GM23338 (cell line): ENCODE measurements around the gene RET. TPM values are rescaled to one million over a fixed set of nuclear protein-coding genes. Genes with fewer than 3 reads are reported as not detected.

Experiments used
- ATAC-seq: fragments of 200-7000 bp; cut with Tn5 transposase; 3 replicates; pipeline ENCODE4 v1.9.1; 2020
- DNase-seq: peaks from one replicate; pipeline ENCODE4 v3.0.0-alpha.2; 2015; ENCODE audit warnings: low spot score
- H2AFZ ChIP-seq: fragments of 200-600 bp; sonication (generic); 2 replicates; pipeline ENCODE4 v1.8.0; 2016; ENCODE audit warnings: antibody characterized with exemption, mild to moderate bottlenecking, moderate library complexity
- H3F3A ChIP-seq: fragments of 200-600 bp; sonication (generic); replicated peaks from 2 replicates; pipeline ENCODE4 v1.8.0; 2017; ENCODE audit warnings: antibody characterized with exemption, mixed run types, low read depth
- H3K27ac ChIP-seq: fragments of 200-600 bp; sonication (generic); 2 replicates; pipeline ENCODE4 v1.6.1; 2016; ENCODE audit warnings: low read depth
- H3K27me3 ChIP-seq: fragments of 200-600 bp; sonication (generic); 2 replicates; pipeline ENCODE4 v1.8.0; 2016; ENCODE audit warnings: mild to moderate bottlenecking, mixed run types, moderate library complexity; ENCODE audit not compliant: insufficient read depth
- H3K36me3 ChIP-seq: fragments of 200-600 bp; sonication (generic); 2 replicates; pipeline ENCODE4 v1.8.0; 2016; ENCODE audit warnings: mild to moderate bottlenecking; ENCODE audit not compliant: insufficient read depth
- H3K4me1 ChIP-seq: fragments of 200-600 bp; sonication (generic); 2 replicates; pipeline ENCODE4 v1.8.0; 2016; ENCODE audit warnings: mild to moderate bottlenecking, moderate library complexity; ENCODE audit not compliant: insufficient read depth
- H3K4me2 ChIP-seq: fragments of 200-600 bp; sonication (generic); 2 replicates; pipeline ENCODE4 v1.7.1; 2017; ENCODE audit warnings: mixed run types
- H3K4me3 ChIP-seq: fragments of 200-600 bp; sonication (generic); 2 replicates; pipeline ENCODE4 v1.6.1; 2016; ENCODE audit warnings: mixed run types
- H3K79me2 ChIP-seq: fragments of 200-600 bp; sonication (generic); replicated peaks from 2 replicates; pipeline ENCODE4 v1.8.0; 2017; ENCODE audit warnings: mild to moderate bottlenecking; ENCODE audit not compliant: insufficient read depth
- H3K9me2 ChIP-seq: fragments of 200-600 bp; sonication (generic); 2 replicates; pipeline ENCODE4 v1.8.0; 2017; ENCODE audit not compliant: insufficient read depth
- H4K20me1 ChIP-seq: fragments of 200-600 bp; sonication (generic); replicated peaks from 2 replicates; pipeline ENCODE4 v1.8.0; 2017; ENCODE audit warnings: mild to moderate bottlenecking; ENCODE audit not compliant: insufficient read depth
- H3K27ac Mint-ChIP-seq: 2 replicates; pipeline ENCODE4 v1.8.0; 2020; ENCODE audit warnings: inconsistent platforms, mild to moderate bottlenecking, moderate library complexity, mixed read lengths
- H3K27me3 Mint-ChIP-seq: 3 replicates; pipeline ENCODE4 v1.8.0; 2022; ENCODE audit warnings: low read depth, mild to moderate bottlenecking, moderate library complexity, mixed read lengths, inconsistent platforms; ENCODE audit not compliant: insufficient read depth, poor library complexity
- H3K36me3 Mint-ChIP-seq: 3 replicates; pipeline ENCODE4 v1.8.0; 2021; ENCODE audit warnings: low read depth, mild to moderate bottlenecking, inconsistent platforms, moderate library complexity, mixed read lengths
- H3K4me1 Mint-ChIP-seq: 3 replicates; pipeline ENCODE4 v1.8.0; 2020; ENCODE audit warnings: mild to moderate bottlenecking, inconsistent platforms, mixed read lengths
- H3K4me3 Mint-ChIP-seq: 3 replicates; pipeline ENCODE4 v1.8.0; 2021; ENCODE audit warnings: moderate library complexity, mild to moderate bottlenecking, inconsistent platforms, mixed read lengths
- H3K9me3 Mint-ChIP-seq: 3 replicates; pipeline ENCODE4 v1.8.0; 2020; ENCODE audit warnings: moderate library complexity, mild to moderate bottlenecking, inconsistent platforms, mixed read lengths
- CREB1 ChIP-seq: fragments of 250-450 bp; sonication (Bioruptor Pico); IDR thresholded peaks from 2 replicates; pipeline ENCODE4 v1.5.0; 2020; ENCODE audit warnings: low read depth, mild to moderate bottlenecking, moderate library complexity
- EZH2 ChIP-seq: fragments of 200-600 bp; sonication (generic); IDR thresholded peaks from one replicate; pipeline ENCODE4 v1.8.0; 2017; ENCODE audit warnings: antibody characterized with exemption, mild to moderate bottlenecking, low read depth; ENCODE audit not compliant: unreplicated experiment
- EZH2phosphoT487 ChIP-seq: fragments of 200-600 bp; sonication (generic); IDR thresholded peaks from one replicate; pipeline ENCODE4 v1.8.1; 2018; ENCODE audit warnings: antibody characterized with exemption; ENCODE audit not compliant: unreplicated experiment
- JUNB ChIP-seq: IDR thresholded peaks from one replicate; pipeline ENCODE4 v1.6.1; 2016; ENCODE audit warnings: antibody characterized with exemption; ENCODE audit not compliant: unreplicated experiment
- NANOG ChIP-seq: IDR thresholded peaks from 2 replicates; pipeline ENCODE4 v1.6.1; 2016; ENCODE audit warnings: antibody characterized with exemption, borderline replicate concordance
- STAT1 ChIP-seq: IDR thresholded peaks from one replicate; pipeline ENCODE4 v1.6.1; 2016; ENCODE audit warnings: antibody characterized with exemption; ENCODE audit not compliant: unreplicated experiment
- ZNF114 ChIP-seq: fragments of 250-450 bp; sonication (Bioruptor Pico); IDR thresholded peaks from 2 replicates; pipeline ENCODE4 v1.5.0; 2020; ENCODE audit warnings: mild to moderate bottlenecking, moderate library complexity
- ZNF331 ChIP-seq: fragments of 250-450 bp; sonication (Bioruptor Pico); IDR thresholded peaks from 2 replicates; pipeline ENCODE4 v1.5.0; 2020; ENCODE audit warnings: low read depth, mild to moderate bottlenecking, moderate library complexity
- polyA plus RNA-seq: library from polyadenylated mRNA; unstranded; fragments of >200 nt; fragmentation: Nextera tagmentation; extraction: Ambion mirVana; gene quantifications from 2 replicates; pipeline ENCODE4 v1.2.1, GENCODE V29; 2016
- total RNA-seq: library from RNA; depleted of rRNA; stranded (reverse); fragments of >200 nt; shearing (Covaris generic); gene quantifications from 2 replicates; pipeline ENCODE4 v1.2.3, GENCODE V29; 2014
- TF ChIP-seq, protein P1 (sequence below), 2 experiments: fragments of 200-600 bp in 1 of 2; sonication (generic) in 1 of 2; conservative IDR thresholded peaks; 2 replicates each; pipeline versions ENCODE4 v1.5.1 to v1.6.1; 2016 to 2017; ENCODE audit warnings: antibody characterized with exemption in 2 of 2, low read depth in 2 of 2, mild to moderate bottlenecking in 2 of 2, moderate library complexity in 1 of 2
- TF ChIP-seq, protein P2 (sequence below): IDR thresholded peaks from 2 replicates; pipeline ENCODE4 v1.6.1; 2016; ENCODE audit warnings: antibody characterized with exemption
- TF ChIP-seq, protein P3 (sequence below): fragments of 250-450 bp; sonication (Bioruptor Pico); IDR thresholded peaks from 2 replicates; pipeline ENCODE4 v1.5.0; 2020; ENCODE audit warnings: mild to moderate bottlenecking, moderate library complexity

Gene RET
- total and polyA plus RNA-seq, 2 experiments from 2014 or later = 5.5 to 9.8 TPM

DNA sequence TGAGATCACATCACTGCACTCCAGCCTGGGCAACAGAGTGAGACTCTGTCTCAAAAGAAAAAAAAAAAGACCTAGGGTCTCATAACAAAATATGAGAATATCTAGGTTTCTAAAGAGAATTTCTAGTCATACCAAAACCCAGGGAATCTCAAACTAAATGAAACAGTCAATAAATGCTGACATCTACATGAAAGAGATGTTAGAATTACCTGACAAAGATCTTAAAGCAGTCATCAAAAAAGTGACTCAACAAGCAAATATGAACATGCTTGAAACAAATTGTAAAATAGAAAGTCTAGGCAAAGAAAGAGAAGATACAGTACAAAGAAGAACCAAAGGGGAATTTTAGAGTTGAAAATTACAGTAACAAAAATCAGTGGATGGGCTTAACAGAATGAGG lies 26.9 kb upstream of the RET start:
- H3K27me3 ChIP-seq = no peaks in the 10 kb centered on the region
- Mint-ChIP-seq H3K36me3 (no peaks in the 10 kb centered on the region), H3K4me1 (peaks cover 15% of the 10 kb centered on the region; the same call in 2 of the 3 replicates), H3K9me3 (no peaks in the 10 kb centered on the region), H3K27me3 (peaks cover 4% of the 10 kb centered on the region), H3K4me3 (no peak overlapping the region), H3K27ac (no peak overlapping the region)
- H3K4me1 ChIP-seq = no peaks in the 10 kb centered on the region
- TF ChIP-seq CREB1 (CRISPR knock-in tag) (no peak), ZNF114 (CRISPR knock-in tag) (no peak), JUNB (no peak), EZH2 (no peak), EZH2phosphoT487 (no peak), NANOG (no peak), STAT1 (no peak), ZNF331 (no peak)
- TF ChIP-seq, protein P1, sequence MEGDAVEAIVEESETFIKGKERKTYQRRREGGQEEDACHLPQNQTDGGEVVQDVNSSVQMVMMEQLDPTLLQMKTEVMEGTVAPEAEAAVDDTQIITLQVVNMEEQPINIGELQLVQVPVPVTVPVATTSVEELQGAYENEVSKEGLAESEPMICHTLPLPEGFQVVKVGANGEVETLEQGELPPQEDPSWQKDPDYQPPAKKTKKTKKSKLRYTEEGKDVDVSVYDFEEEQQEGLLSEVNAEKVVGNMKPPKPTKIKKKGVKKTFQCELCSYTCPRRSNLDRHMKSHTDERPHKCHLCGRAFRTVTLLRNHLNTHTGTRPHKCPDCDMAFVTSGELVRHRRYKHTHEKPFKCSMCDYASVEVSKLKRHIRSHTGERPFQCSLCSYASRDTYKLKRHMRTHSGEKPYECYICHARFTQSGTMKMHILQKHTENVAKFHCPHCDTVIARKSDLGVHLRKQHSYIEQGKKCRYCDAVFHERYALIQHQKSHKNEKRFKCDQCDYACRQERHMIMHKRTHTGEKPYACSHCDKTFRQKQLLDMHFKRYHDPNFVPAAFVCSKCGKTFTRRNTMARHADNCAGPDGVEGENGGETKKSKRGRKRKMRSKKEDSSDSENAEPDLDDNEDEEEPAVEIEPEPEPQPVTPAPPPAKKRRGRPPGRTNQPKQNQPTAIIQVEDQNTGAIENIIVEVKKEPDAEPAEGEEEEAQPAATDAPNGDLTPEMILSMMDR (conservative IDR thresholded peaks at IDR 0.05; ENCODE audit: low read depth in 2 of 2) = no peak
- TF ChIP-seq, protein P2, sequence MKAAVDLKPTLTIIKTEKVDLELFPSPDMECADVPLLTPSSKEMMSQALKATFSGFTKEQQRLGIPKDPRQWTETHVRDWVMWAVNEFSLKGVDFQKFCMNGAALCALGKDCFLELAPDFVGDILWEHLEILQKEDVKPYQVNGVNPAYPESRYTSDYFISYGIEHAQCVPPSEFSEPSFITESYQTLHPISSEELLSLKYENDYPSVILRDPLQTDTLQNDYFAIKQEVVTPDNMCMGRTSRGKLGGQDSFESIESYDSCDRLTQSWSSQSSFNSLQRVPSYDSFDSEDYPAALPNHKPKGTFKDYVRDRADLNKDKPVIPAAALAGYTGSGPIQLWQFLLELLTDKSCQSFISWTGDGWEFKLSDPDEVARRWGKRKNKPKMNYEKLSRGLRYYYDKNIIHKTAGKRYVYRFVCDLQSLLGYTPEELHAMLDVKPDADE = no peak
- TF ChIP-seq, protein P3, sequence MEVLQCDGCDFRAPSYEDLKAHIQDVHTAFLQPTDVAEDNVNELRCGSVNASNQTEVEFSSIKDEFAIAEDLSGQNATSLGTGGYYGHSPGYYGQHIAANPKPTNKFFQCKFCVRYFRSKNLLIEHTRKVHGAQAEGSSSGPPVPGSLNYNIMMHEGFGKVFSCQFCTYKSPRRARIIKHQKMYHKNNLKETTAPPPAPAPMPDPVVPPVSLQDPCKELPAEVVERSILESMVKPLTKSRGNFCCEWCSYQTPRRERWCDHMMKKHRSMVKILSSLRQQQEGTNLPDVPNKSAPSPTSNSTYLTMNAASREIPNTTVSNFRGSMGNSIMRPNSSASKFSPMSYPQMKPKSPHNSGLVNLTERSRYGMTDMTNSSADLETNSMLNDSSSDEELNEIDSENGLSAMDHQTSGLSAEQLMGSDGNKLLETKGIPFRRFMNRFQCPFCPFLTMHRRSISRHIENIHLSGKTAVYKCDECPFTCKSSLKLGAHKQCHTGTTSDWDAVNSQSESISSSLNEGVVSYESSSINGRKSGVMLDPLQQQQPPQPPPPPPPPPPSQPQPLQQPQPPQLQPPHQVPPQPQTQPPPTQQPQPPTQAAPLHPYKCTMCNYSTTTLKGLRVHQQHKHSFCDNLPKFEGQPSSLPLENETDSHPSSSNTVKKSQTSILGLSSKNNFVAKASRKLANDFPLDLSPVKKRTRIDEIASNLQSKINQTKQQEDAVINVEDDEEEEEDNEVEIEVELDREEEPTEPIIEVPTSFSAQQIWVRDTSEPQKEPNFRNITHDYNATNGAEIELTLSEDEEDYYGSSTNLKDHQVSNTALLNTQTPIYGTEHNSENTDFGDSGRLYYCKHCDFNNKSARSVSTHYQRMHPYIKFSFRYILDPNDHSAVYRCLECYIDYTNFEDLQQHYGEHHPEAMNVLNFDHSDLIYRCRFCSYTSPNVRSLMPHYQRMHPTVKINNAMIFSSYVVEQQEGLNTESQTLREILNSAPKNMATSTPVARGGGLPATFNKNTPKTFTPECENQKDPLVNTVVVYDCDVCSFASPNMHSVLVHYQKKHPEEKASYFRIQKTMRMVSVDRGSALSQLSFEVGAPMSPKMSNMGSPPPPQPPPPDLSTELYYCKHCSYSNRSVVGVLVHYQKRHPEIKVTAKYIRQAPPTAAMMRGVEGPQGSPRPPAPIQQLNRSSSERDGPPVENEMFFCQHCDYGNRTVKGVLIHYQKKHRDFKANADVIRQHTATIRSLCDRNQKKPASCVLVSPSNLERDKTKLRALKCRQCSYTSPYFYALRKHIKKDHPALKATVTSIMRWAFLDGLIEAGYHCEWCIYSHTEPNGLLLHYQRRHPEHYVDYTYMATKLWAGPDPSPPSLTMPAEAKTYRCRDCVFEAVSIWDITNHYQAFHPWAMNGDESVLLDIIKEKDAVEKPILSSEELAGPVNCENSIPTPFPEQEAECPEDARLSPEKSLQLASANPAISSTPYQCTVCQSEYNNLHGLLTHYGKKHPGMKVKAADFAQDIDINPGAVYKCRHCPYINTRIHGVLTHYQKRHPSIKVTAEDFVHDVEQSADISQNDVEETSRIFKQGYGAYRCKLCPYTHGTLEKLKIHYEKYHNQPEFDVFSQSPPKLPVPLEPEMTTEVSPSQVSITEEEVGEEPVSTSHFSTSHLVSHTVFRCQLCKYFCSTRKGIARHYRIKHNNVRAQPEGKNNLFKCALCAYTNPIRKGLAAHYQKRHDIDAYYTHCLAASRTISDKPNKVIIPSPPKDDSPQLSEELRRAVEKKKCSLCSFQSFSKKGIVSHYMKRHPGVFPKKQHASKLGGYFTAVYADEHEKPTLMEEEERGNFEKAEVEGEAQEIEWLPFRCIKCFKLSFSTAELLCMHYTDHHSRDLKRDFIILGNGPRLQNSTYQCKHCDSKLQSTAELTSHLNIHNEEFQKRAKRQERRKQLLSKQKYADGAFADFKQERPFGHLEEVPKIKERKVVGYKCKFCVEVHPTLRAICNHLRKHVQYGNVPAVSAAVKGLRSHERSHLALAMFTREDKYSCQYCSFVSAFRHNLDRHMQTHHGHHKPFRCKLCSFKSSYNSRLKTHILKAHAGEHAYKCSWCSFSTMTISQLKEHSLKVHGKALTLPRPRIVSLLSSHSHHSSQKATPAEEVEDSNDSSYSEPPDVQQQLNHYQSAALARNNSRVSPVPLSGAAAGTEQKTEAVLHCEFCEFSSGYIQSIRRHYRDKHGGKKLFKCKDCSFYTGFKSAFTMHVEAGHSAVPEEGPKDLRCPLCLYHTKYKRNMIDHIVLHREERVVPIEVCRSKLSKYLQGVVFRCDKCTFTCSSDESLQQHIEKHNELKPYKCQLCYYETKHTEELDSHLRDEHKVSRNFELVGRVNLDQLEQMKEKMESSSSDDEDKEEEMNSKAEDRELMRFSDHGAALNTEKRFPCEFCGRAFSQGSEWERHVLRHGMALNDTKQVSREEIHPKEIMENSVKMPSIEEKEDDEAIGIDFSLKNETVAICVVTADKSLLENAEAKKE (CRISPR knock-in tag) = no peak
- ATAC-seq (no peak), DNase-seq (no peak)
- H3K79me2 ChIP-seq = no peaks in the 10 kb centered on the region
- H3K36me3 ChIP-seq = no peaks in the 10 kb centered on the region
- H2AFZ ChIP-seq = no peak overlapping the region
- H3K27ac ChIP-seq = no peak overlapping the region
- no peaks in the 10 kb centered on the region; the same call in 1 of the 2 replicates for H4K20me1 ChIP-seq
- H3K9me2 ChIP-seq = no peaks in the 10 kb centered on the region
- no peak overlapping the region for H3K4me3 ChIP-seq
- H3K4me2 ChIP-seq = no peak overlapping the region
- H3F3A ChIP-seq = no peaks in the 10 kb centered on the region
